HG03103 (cell line): ENCODE results near the gene TMEM9.

Source experiments
- ATAC-seq: cut with Tn5 transposase; IDR thresholded peaks from one replicate; pipeline ENCODE4 v1.9.1; 2021; ENCODE audit warnings: low read depth; ENCODE audit not compliant: unreplicated experiment

The TMEM9 gene

GRCh38 chr1:201147396-201148015, 6.8 kb downstream of the TMEM9 start:
- no peak for ATAC-seq

DNA sequence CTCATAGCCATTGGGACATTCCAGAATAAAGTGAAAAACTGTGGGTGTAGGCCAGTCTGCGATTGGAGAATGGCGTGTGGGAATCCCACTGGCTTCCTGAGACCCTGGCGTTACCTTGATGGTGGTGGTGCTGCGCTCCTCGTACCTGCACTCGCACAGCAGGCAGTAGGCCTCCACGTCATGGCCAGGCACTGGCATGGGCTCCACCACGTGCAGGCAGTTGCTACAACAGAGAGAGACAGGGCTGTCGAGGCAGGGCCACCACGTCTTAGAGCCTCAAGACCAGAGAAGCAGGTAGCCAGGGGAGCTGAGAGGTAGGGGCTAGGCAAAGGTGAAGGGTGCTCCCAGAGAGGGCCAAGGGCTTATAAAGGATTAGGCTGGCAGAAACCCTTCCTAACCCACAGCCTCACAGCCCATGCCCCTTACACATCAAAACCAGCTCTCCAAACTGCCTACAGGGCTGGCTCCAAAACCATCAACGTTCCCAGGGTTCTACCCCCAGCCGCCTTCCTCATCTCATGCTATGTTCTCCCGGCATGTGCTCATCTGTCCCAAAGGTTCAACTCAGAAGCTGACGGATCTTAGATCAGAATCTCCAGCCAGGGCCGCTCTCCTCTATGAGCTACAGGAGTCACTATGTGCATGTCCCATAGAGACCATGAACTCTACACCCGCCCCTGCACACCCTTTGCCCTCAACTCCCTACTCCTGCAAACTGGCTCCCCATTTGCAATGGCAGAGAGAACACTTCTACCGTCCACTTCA, 7.5 kb downstream of the TMEM9 start:
- no peak for ATAC-seq

DNA sequence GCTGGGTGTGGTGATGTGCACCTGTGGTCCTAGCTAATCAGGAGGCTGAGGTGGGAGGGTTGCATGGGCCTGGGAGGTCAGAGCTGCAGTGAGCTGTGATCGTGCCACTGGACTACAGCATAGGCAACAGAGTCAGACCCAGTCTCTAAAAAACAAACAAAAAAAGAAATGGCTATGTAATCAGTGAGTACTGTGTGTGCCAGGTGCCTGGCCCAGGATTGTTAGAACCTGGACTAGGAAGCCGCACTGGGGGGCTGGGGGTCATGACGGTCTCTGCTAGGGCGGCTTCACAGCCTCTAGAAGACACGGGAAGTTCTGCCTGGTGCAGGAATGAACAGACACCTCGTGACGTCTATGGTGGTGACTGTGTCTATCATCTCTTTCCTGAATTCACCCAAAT, 8.5 kb downstream of the TMEM9 start:
- no peak for ATAC-seq

- no peak for ATAC-seq
Measured at GRCh38 chr1:201145132-201145531, 9.1 kb downstream of the TMEM9 start.

DNA sequence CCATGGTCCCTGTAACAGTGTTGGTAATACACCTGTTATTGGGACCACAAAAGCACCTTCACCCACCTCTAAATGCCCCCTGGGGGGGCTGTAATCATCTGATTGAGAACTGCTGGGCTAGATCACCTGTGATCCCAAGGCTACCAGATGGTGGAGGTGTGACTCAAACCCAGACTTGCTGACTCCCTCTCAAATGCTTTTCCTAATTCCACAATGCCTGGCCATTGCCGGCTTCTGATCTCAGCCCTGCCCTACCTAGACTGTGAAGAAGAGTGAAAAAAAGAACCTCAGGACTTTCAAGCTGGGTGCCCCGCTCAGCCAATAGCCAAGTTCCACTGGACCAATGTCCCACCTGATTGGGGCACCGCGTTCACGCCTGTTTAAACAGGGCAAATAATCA, 9.6 kb downstream of the TMEM9 start:
- no peak for ATAC-seq

- no peak for ATAC-seq
Measured at GRCh38 chr1:201143726-201144635, 10.3 kb downstream of the TMEM9 start.

- no peak for ATAC-seq
Measured at GRCh38 chr1:201142849-201143725, 11.2 kb downstream of the TMEM9 start.

- no peak for ATAC-seq
Measured at GRCh38 chr1:201142011-201142848, 12.0 kb downstream of the TMEM9 start.

- no peak for ATAC-seq
Measured at GRCh38 chr1:201141418-201141817, 12.9 kb downstream of the TMEM9 start.

DNA sequence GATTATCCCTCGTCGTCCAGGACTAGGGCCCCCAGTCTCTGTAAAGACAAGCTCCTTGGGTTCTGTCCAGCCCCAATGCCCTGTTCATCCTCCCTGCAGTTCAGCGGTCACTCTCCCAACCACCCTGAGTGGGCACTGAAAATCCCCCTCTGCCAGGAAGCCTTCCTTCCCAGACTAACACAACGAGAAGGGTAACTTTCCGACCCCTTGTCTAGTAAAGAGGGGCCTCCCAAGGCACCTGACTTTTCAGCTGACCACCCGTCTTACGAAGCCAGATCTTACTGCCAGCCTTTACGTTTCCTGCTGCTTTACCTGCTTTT, 13.4 kb downstream of the TMEM9 start:
- ATAC-seq: no peak

DNA sequence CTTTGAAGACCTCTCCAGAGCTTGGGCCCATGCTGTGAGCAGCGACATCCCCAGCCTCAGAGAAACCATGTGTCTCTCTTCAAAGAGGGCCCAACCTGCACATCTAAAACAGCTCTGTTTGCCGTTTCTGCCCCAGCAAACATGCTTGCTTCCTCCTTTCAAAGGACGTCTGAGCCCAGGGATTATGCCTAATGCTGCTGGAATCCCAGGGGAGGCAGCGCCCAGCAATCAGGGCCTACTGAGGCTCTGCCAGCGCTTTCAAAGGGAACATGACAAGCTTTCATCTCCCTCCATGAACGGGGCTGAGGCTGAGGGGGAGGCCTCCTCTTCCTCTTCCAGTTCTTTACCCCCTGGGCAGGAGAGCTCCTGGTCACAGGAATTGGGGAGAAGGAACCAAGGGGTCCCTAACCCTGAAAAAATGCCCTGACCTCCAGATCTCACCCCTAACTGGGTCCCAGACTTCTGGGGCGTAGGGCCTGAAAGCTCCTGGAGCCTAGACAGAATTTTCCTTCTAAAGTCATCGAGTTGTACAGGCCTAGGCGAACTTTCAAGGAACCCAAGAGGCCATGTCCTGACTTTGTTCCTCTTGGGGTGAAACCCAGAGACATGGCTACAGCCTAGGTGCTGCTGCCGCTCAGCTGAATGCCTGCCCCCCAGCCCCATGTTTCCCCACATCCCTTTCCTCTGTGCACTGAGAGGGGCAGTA, 13.9 kb downstream of the TMEM9 start:
- ATAC-seq: no peak

DNA sequence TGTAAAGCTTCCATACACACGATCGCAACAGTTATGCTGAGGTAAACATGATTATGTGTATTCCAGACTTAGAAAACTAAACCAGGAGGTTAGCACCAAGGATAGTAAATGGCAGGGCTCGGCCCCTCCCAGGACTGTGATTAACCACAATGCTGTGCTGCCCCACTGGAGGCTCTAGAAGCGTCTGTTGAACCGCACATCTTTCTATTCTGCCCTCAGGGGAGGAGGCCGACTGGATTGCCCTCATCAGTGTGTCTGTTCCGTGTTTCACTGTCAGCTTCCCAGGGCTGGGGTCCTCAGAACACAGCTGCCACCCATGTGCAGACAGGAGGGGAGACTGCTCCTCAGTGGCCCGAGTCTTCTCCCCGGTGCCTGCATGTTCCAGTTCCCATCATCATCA, 14.5 kb downstream of the TMEM9 start:
- no peak for ATAC-seq

GRCh38 chr1:201139306-201139705, 15.0 kb downstream of the TMEM9 start:
- no peak for ATAC-seq

GRCh38 chr1:201138311-201138840, 15.9 kb downstream of the TMEM9 start:
- ATAC-seq: no peak

- ATAC-seq: no peak
Measured at GRCh38 chr1:201137579-201138310, 16.5 kb downstream of the TMEM9 start.

- ATAC-seq: no peak
Measured at GRCh38 chr1:201137024-201137392, 17.3 kb downstream of the TMEM9 start.

GRCh38 chr1:201136355-201137023, 17.8 kb downstream of the TMEM9 start:
- no peak for ATAC-seq

DNA sequence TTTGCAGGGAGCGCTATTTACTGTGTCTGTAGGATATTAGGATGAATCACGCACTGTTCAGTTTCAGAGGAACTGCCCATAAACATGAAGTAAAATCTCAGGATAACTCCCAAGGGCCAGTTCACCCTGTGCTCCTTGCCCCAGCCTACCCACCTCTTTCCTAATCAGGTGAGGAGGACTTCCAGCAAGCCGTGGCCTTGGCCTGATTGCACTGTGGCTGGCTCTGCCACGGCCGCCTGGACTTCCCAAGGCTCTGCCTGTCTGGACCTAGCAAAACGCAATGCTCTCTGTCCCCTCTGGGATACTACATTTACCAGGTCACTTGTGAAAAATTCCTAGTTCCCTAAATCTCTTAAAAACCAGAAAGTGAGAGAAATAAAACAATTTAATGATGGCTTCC, 19.9 kb downstream of the TMEM9 start:
- no peak for ATAC-seq
